ENCODE results near the gene NBPF12. TPM values are rescaled to one million over a fixed set of nuclear protein-coding genes. Genes with fewer than 3 reads are reported as not detected.
"Not testable (repeated sequence)": the region's sequence is repeated elsewhere in the genome, so short reads cannot be mapped to it uniquely, and the experiment has no call there.

NBPF12 gene
- polyA plus RNA-seq, 1 donor: 13.1 TPM

- DNase-seq (ENCODE audit: low read depth): not testable (repeated sequence)
Measured at GRCh38 chr1:146986450-146986849, 48.3 kb downstream of the NBPF12 start.

DNA sequence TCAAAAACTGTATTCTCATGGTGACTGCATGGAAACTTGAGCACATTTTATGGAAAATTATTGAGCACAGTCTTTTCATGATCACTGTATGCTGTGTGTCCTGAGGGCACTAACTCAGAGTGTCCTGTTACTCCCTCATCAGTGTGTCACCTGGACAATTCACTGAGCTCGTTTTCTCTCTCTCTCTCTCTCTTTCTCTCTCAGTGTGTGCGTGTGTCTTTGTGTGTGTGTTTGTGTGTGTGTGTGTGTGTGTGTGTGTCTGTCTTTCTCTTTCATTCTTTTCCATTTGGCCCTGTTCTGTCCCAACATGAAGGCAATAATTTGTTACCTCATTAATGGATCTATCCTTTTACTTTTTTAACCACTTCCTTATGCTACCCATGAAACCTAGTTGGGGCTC lies 49.4 kb downstream of the NBPF12 start:
- DNase-seq (ENCODE audit: low read depth): not testable (repeated sequence)

DNA sequence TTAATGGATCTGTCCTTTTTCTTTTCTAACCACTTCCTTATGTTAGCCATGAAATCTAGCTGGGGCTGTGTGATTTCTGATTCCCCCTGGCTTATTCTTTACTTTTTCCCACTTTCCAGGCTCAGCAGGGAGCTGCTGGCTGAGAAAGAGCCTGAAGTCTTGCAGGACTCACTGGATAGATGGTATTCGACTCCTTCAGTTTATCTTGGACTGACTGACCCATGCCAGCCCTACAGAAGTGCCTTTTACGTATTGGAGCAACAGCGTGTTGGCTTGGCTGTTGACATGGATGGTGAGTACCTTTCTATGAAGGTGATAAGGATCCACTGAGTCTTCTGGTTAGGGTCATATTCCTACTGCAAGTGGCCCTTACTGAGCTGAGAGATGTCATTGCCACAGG lies 51.3 kb downstream of the NBPF12 start:
- not testable (repeated sequence) for DNase-seq (ENCODE audit: low read depth)

DNA sequence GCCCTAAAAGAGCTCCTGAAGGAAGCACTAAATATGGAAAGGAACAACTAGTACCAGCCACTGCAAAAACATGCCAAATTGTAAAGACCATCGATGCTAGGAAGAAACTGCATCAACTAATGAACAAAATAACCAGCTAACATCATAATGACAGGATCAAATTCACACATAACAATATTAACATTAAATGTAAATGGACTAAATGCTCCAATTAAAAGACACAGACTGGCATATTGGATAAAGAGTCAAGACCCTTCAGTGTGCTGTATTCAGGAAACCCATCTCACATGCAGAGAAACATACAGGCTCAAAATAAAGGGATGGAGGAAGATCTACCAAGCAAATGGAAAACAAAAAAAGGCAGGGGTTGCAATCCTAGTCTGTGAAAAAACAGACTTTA lies 70.4 kb downstream of the NBPF12 start:
- not testable (repeated sequence) for DNase-seq (ENCODE audit: low read depth)

DNA sequence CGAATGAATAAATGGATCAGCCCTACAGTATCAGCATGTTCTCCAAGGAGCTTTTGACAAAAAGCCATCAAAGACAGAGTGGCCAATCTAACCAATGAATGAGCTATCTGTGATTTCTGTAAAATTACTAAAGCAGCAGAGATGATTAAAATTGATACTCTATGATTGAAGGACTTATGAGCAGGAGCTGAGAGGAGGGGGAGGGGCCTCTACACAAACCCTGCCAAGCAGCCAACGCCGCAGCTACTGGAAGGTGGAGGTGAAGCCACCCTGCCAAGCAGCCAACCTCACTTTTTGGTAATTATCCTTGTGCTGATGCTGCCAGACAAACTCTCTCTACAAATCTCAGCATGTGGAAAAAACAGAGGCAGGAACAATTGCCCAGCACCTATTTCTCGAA lies 88.9 kb downstream of the NBPF12 start:
- DNase-seq (ENCODE audit: low read depth): not testable (repeated sequence)

- not testable (repeated sequence) for DNase-seq (ENCODE audit: low read depth)
Measured at GRCh38 chr1:147030066-147030653, 92.0 kb downstream of the NBPF12 start.

DNA sequence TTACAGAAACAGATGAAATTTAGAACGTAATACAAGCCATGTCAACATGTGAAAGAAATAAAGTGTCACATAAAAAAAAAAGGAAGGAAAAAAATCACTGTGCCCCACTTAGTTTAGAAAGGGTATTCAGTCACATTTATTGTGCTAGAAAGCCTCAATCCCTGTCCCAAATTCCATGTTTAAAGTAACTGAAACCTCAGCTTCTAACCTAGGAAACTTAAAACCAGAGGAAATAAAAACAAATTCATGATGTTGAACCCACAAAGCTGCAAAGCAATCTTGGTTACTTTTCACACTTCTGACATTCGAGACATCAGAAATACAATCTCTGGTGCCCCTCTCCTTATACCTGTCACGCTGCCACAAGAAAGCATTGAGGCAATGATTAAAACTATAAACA lies 101.8 kb downstream of the NBPF12 start:
- no peak for DNase-seq (ENCODE audit: low read depth)

GRCh38 chr1:147042891-147043290 lies 104.8 kb downstream of the NBPF12 start:
- DNase-seq (ENCODE audit: low read depth): not testable (repeated sequence)

DNA sequence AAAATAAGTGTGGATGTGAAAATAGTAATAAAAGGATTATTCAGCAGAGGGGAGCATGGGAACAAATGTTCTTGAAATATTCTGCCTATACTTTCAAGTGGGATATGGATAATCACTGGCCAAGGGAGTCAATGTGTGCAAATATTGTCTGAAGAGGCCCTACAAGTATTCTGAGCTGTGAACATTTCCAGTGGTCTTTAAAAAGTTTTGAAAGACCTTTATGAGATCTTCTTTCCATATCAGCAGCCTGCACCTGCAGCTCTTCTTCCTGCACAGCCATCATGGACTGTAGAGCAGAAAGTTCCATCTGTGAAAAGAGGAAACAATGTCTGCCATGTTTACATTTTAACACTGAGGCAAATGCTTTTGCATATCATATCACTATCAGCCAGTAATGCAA lies 106.4 kb downstream of the NBPF12 start:
- not testable (repeated sequence) for DNase-seq (ENCODE audit: low read depth)

Other genes with a start within 250 kb of the NBPF12 start
- 46.4 TPM for gene PRKAB2, start 234.1 kb downstream of the NBPF12 start, polyA plus RNA-seq (ENCODE audit: insufficient read length)

Measured in forelimb muscle (tissue), 1 donor.